Retinal pigment epithelial cell (primary cell): Measurements from ENCODE around the gene RIPOR2.

Source experiments
- DNase-seq: peaks from one replicate; pipeline ENCODE4 v3.0.0-alpha.2; 2010; ENCODE audit warnings: low read depth
- H3K4me3 ChIP-seq: 2 replicates; pipeline ENCODE4 v1.5.1; 2011; ENCODE audit warnings: mild to moderate bottlenecking, low read length, control low read depth, moderate library complexity
- TF ChIP-seq, protein P1 (sequence below): conservative IDR thresholded peaks from 2 replicates; pipeline ENCODE4 v1.5.1; 2011; ENCODE audit warnings: low read depth, low read length, control low read depth, inconsistent platforms

RIPOR2 gene

DNA sequence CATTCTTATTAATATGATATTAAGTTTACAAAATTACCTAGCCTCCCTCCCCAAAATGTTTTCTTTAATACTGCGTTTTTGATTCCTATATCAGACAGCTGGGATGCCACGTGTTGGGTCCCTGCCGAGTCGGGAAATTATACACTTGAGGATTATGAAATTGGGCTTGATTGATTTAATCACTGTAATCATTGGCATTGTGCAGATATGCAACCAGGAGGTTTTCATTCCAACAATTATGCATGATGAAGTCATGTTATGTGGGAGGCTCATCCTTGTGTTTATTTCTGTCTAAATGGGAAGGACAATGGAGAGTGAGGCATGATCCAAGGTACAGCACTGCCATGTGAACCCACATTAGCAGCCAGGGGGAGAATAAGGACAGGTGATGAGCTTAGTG is 30.6 kb upstream of the RIPOR2 start:
- no peak for DNase-seq
- H3K4me3 ChIP-seq: no peak overlapping the region
- TF ChIP-seq, protein P1, sequence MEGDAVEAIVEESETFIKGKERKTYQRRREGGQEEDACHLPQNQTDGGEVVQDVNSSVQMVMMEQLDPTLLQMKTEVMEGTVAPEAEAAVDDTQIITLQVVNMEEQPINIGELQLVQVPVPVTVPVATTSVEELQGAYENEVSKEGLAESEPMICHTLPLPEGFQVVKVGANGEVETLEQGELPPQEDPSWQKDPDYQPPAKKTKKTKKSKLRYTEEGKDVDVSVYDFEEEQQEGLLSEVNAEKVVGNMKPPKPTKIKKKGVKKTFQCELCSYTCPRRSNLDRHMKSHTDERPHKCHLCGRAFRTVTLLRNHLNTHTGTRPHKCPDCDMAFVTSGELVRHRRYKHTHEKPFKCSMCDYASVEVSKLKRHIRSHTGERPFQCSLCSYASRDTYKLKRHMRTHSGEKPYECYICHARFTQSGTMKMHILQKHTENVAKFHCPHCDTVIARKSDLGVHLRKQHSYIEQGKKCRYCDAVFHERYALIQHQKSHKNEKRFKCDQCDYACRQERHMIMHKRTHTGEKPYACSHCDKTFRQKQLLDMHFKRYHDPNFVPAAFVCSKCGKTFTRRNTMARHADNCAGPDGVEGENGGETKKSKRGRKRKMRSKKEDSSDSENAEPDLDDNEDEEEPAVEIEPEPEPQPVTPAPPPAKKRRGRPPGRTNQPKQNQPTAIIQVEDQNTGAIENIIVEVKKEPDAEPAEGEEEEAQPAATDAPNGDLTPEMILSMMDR: no peak

DNA sequence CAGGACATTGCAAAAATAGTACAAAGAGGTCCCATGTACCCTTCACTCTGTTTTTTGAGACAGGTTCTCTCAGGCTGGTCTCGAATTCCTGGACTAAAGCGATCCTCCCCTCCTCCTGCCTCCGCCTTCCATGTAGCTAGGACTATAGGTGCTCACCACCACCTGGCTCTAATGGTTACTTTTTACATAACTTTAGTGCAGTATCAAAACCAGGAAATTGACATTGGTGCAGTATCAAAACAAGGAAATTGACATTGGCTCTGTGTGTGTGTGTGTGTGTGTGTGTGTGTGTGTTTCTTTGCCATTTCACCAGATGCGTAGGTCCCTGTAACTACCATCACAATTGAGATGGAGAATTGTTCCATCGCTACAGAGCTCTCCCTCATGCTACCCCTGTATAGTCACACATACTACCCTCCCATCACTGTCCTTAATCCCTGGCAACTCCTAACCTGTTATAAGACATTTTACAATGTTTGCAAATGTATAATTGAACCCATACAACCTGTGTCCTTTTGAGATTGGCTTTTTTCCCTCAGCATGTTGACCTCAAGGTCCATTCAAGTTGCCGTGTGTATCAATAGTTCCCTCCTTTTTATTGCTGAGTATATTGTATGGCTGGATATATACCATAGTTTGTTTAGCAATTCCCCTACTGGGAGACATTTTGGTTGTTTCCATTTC is 28.3 kb upstream of the RIPOR2 start:
- DNase-seq: no peak
- TF ChIP-seq, protein P1: no peak
- no peak overlapping the region for H3K4me3 ChIP-seq

DNA sequence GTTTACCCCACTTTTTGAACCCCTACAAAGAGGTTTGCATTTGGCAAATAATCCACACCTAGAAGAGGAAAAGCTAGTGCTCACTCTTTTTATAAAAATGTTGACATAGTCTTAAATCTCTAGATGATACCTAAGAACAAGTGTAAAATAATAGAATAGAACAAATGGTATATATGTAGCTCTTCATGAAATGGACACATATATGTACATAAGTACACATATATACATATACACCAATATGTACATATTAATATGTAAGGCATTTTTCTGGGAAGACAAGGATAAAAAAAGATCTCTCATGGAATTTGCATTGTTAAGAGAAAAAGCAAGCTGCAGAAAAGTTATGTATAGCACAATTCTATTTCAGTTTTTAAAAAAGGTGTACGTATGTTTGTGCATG is 27.6 kb upstream of the RIPOR2 start:
- TF ChIP-seq, protein P1: no peak
- DNase-seq: no peak
- H3K4me3 ChIP-seq: no peak overlapping the region

DNA sequence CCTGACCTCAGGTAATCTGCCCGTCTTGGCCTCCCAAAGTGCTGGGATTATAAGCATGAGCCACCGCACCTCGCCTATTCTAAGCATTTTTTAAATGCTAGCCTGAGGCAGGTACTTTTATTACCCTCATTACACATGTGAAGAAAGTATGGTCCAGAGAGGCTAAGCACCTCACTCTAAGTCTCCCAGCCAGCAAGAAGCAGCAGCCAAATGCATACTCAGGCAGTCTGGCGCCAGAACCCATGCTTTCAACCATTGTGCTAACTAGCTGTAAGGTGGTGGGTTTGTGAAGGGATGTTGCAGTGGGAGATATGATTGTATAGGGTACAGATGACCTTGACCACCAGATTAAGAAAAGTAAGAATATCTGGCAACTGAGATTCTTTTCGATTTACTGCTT is 26.1 kb upstream of the RIPOR2 start:
- DNase-seq: no peak
- TF ChIP-seq, protein P1: no peak
- no peak overlapping the region for H3K4me3 ChIP-seq

DNA sequence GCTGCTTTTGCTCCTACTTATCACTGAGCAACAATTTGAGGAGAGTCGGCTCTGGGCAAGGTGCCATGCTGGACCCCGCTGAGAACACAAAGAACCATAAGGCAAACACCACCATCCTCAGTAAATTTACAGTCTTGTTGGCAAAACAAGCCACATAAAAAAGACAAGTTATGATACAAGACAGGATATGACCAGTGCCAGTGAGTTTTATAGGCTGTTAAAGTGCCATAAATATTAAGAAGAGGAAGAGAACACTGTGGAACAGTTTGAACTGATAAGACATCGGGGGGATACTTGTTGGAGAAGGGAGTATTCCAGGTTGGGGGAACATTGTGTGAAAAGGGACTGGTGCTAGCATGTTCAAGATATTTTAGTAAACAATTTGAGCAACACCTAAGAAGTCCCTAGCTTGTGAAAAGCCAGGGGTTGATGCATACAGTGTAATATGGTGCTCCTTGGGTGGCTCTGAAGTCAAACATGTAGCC is 25.3 kb upstream of the RIPOR2 start:
- no peak for DNase-seq

DNA sequence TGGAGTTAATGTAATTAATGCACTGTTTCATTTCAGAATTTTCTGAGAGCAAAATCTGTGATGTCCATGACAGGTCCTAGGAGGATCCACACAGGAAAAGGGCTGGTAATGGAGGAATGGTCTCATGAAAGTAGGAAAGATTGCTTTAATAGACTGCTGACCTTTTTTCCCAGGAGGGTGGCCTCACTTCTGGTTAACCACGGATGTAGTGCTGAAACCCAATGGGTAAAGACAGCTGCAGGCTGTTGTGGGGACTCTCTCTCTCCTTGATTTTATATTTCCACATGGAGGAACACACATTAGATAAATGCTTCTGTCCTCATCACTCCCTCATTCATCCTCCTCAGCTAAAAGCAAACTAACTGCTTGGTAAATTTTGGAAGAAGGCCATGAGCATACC is 23.6 kb upstream of the RIPOR2 start:
- DNase-seq: no peak
- TF ChIP-seq, protein P1: no peak
- H3K4me3 ChIP-seq: no peak overlapping the region

More for the DNA sequence above, 25.3 kb upstream of the RIPOR2 start:
- TF ChIP-seq, protein P1: no peak
- no peak overlapping the region for H3K4me3 ChIP-seq

DNA sequence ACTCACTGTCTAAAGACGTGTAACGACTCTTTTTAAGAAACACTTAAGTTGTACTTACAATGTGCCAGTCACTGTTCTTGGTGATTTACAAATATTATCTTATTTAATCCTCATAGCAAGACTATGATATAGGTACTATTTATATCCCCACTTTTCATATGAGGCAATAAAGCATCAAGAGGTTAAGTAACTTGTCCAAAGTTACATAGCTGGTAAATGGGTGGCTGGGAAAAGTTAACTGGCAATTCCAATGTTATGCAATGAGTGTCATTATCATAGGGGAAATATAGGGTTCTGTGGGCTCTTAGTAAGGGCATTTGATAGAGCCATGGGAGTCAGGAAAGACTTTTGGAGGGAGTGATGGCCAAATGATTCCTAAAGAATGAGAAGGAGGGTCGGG is 21.4 kb upstream of the RIPOR2 start:
- DNase-seq: no peak
- no peak overlapping the region for H3K4me3 ChIP-seq

More for the DNA sequence above, 21.4 kb upstream of the RIPOR2 start:
- TF ChIP-seq, protein P1: no peak
